Stimulated activated CD8-positive, alpha-beta memory T cell treated with anti-CD3 and anti-CD28 coated beads, Interleukin-15, amount 100 ng/mL, for 1 hour (primary cell): ENCODE measurements around the gene AK6.
A peak's percentile ranks its signal among the peaks of the same experiment; 100 is the strongest.
"Not testable (repeated sequence)": the region's sequence is repeated elsewhere in the genome, so short reads cannot be mapped to it uniquely, and the experiment has no call there.

ENCODE experiments used
- DNase-seq: peaks from one replicate; pipeline ENCODE4 v3.0.0-alpha.2; 2020; ENCODE audit warnings: low read depth

Gene AK6

DNA sequence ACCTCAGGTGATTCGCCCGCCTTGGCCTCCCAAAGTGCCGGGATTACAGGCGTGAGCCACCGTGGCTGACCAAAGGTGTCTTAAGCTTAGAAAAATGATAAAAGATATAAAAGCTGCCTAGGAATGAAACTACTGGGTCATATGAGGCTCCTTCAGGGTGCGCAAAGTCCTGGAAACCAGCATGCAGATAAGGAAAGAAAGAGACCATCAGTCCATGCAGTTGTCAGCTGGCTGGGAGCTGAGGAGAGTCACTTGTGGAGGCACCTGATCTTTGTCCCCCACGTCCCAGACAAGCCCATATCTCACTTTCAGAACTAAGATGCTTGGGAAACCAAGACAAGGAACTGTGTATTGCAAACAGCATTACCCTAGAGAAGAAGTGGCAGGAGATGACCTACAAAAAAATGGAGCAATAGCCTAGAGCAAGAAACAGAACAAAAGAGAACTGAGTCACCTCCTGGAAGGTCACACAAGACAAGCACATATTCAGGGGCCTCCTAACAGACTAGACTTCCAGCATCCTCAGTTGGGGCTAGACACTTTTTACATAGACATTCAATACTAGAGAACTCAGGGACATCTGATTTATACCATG, 33.9 kb downstream of the AK6 start:
- DNase-seq, result no peak

DNA sequence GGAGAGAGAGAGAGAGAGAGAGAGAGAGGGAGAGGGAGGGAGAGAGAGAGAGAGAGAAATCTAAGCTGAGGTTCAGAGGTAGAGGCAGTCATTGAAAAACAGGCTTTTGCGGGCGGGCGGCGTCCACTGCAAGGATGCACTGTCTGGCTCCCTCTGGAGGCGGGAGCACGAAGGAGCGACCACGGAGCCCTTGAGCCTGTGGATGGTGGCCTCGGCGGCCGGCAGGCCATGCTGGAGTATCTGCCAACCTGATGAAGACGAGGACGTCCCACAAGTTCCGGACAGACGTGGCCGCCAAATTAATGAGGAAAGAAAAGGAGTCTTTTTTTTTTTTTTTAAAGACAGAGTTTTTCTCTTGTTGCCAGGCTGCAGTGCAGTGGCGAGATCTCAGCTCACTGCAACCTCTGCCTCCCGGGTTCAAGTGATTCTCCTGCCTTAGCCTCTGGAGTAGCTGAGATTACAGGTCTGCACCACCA, 34.5 kb downstream of the AK6 start:
- peak; percentile 38 for DNase-seq

DNA sequence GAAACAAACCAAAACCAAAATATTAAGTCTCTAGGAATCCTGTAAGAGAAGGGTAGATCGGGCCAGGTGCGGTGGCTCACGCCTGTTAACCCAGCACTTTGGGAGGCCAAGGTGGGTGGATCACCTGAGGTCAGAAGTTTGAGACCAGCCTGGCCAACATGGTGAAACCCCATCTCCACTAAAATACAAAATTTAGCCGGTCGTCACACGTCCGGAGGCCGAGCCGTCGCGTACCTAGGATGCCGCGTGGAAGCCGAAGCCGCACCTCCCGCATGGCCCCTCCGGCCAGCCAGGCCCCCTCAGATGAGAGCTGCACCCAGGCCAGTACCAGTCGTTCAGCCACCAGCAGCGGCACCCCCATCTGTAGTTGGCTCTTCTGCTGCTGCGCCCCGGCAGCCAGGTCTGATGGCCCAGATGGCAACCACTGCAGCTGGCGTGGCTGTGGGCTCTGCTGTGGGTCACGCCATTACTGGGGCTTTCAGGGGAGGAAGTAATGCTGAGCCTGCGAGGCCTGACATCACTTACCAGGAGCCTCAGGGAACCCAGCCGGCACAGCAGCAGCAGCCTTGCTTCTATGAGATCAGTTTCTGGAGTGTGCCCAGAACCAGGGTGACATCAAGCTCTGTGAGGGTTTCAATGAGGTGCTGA, 35.5 kb downstream of the AK6 start:
- not testable (repeated sequence) for DNase-seq

DNA sequence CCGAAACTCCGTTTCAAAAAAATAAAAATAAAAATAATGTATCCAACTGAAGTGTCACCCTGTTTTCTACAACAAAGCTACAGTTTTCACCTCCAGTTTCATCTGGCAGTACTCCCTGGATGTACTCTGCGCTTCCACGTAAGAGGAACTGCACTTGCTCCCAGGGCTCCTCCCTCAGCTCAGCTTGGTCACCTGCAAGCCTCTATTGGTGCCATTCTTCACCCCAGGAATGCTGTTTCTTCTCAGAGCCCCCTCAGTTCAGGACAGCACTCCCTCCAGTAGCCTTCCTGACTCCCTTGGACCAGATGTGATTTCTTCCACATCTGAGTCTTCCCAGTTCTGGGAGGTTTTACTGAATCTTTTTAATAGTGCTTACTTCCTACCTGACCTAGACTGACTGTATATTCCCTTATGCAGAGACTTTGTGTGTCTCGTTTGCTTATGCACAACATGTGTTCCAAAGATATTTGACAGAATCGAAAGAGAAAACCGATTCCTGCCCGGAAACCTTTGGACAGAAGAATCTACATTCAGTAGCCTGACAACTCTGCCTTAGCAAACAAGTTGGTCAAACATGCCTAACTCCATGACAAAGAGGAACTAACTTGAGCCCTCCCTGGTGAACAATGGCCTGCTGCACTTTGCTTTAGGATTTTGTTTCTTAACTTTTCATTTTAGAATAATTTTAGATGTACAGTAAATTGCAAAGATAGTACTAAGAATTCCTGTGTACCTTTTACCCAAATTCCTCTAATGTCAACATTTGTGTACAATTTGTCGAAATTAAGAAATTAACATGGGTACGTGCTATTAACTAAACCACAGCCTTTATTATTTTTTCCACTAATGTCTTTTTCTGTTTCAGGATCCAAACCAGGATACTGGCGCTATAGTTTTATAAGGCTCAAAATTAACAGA, 37.5 kb downstream of the AK6 start:
- no peak for DNase-seq

DNA sequence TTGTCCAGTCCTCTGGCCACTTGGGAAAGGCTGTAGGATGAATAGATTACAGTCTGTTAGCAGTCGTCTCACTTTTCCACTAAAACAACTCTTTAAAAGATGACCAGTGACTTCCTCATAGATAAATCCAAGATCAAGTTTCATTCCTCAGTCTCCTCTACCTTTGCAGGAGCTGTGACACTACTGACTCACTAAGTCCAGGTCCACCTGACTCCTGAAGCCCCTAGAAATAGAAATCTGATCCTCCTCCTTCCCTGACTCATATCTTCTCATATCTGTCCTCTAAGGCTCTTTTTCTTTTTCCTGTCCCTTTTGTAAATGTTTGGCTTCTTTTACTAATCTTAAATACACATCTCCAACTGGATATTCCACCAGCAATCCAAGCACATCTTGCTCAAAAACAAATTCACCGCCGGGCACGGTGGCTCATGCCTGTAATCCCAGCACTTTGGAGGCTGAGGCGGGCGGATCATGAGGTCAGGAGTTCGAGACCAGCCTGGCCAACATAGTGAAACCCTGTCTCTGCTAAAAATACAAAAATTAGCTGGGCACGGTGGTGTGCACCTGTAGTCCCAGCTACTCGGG, 39.3 kb downstream of the AK6 start:
- DNase-seq, result no peak

DNA sequence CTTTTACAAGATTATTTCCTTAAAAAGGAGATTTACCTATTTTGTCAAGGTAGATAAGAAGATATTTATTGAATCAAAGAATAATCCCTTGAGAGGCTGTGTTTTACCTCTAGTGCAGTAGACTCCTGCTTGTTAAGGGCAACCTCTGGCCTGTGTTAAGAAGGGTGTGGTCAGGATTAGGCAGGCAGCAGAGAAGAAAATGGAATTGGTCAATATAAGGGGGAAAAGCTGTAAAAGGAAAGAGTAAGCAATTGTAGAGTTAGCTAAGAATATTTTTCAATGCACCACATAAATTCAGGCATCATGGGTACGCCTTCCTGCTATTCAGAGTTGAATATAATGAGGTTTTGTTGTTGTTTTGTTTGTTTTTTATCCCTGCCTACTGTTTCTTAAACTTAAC, 43.0 kb downstream of the AK6 start:
- no peak for DNase-seq

DNA sequence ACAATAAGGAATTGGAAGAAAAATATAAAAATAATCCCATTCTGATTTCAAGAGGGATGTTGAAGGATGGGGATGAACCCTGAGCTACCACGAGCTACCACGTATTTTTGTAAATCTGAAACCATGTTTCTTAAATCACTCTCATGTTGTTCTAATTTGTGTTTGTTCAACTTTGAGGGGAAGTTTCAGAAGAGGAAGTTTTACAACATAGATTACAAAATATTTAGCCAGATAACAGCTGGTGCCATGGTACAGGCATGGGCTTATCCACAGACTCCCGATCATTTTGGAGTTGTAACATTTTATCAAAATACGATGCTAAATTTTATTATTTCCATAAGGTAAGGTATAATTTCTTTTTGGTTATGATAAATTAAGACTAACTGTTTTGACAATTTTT, 51.9 kb downstream of the AK6 start:
- DNase-seq, result no peak

DNA sequence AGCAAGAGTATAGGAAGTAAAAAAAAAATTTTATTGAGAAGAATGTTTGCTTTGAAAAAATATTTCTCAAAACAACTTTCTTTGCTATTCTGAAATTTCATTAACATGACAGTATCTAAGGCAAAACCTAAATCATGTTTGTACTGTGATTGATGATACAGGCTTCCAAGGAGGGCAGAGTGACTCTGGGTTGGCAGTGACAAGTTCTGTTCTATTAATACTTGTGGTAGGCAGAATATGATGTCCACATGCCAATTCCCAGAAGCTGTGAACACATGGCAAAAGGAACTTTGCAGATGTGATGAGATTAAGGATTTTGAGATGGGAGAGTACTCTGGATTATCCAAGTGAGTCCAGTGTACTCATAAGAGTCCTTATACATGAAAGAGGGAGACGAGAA, 53.3 kb downstream of the AK6 start:
- DNase-seq, result no peak

DNA sequence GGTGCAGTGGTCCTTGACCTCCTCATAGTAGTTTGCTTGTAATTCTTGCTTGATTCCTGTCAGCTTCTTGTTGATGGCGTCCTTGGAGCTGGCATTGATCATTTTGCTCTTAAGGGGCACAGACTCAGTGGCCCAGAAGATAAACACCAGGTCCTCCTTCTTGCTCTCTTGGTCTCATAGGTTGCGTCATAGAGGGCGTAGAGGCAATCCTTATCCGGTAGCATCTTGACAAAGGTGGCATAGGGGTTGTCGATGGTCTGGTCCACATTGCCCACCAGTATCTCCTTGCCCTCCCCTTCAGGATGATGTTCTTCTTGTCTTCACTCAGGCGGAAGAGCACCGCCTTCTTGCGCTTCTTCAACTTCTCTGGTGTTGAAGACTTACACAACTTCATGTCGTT, 55.9 kb downstream of the AK6 start:
- no peak for DNase-seq

DNA sequence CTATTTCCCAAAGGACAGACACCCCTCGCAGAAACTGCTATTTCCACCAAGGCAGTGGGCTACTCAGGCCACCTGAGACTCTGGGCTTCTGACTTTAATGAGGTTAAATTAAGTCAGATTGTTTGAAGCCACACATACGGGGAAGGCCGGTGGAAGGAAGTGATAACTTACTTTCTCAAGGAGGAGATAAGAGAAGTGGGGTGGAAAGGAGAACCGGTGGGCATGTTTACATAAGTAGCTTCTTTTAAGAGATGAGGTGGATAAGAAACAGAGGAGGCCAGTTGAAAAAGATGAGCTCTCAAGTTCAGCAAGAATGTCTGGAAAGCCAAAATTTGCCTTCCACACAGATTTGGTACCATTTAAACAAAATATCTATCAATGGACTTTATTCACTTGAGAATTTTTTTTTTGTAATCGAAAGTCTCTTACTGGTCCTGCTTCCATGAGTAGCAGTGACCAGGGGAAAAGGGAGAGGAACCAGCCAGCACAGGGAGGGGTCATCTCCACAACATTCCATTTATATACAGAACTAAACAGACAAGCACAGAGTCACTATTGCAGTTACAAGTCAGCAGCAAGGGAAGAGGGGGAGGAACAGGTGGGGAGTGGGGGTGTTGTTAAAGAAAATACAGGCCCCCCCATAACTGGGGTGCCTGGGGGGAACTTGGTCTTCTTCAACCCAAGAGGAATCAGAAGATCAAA, 56.7 kb downstream of the AK6 start:
- no peak for DNase-seq

DNA sequence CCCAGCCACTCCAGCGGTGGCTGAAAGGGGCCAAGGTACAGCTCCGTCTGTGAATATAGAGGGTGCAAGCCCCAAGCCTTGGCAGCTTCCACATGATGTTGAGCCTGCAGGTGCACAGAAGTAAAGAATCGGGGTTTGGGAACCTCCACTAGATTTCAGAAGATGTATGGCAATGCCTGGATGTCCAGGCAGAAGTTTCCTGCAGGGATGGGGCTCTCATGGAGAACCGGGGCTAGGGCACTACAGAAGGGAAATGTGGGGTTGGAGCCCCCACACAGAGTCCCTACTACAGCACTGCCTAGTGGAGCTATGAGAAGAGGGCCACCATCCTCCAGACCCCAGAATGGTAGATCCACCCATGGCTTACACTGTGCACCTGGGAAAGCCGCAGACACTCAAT, 59.9 kb downstream of the AK6 start:
- no peak for DNase-seq

DNA sequence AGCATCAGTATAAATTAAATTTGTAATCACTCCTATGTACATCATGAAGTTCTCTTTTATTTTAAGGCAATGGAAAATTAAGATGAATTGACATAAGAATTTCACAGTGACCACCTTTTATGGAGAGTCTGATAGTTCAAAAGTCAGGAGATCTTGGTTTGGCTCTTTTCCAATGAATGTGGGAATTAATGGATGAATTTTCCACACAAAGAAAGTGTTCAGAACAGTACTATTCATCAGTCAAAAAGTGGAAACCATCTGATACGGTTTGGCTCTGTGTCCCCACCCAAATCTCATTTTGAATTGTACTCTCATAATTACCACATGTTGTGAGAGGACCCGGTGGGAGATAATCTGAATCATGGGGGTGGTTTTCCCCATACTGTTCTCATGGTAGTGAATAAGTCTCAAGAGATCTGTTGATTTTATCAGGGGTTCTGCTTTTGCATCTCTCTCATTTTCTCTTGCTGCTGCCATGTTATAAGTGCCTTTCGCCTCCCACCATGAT, 61.2 kb downstream of the AK6 start:
- no peak for DNase-seq

DNA sequence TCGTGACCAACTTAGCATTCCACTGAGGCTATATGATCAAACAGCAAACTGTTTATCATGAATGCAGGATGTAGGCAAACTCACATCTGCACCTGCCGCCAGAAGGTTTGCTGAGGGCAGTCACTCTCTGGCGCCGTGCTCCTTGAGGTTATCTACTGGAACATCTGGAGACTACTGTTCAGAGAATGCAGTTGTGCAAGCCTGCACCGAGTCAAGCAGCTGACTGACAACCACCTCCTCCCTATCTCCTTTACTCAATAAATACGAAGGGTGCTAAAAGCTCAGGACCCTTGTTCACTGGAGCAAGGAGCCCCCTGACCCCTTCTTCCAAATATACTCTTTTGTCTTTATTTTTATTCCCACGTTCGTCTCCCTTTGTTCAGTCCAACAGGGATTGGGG, 63.8 kb downstream of the AK6 start:
- DNase-seq, result no peak
